Measurements from ENCODE around the gene ZNF398. TPM values are rescaled to one million over a fixed set of nuclear protein-coding genes. Genes with fewer than 3 reads are reported as not detected.

The ZNF398 gene
- total RNA-seq, 4 donors from 2014 or later = 16.8 to 24.4 (median 20.8) TPM

DNA sequence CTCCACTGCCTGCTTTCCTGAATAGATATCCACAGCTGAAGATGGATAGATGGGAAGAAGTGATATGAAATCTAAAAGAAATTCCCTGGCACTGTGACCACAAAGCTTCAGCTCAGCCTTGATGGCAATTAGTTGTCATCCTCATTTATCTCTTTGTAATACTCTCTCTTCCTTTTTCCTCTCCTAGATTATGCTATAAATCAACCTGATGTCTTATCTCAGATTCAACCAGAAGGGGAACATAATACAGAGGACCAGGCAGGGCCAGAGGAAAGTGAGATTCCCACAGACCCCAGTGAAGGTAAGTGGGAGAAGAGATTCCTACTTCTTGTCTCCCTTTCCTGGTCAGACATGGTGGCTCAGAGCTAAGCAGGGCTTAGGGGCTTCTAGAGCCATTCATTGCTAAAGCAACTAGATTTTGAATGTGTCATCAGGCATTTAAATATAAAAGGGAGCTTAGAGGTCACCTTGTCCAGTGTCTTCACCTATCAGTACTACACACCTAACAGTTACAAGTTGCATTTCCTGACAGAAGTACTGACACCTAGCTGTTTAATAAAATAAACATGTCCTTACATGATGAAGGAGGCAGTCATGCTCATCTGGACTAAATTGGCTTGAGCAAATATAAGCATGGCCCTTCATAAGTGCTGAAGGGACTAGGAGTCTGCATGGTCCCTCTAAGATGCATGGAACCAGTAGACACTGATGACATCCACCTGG lies 19.5 kb downstream of the ZNF398 start:
- H3K36me3 ChIP-seq = peaks cover 3 to 100% of the 10 kb centered on the region in 2 donors
- H3K4me3 ChIP-seq = no peak overlapping the region
- H3K4me1 ChIP-seq = no peaks in the 10 kb centered on the region
- no peak overlapping the region for H3K27ac ChIP-seq
- no peak for ATAC-seq
- TF ChIP-seq POLR2A (IDR thresholded peaks at IDR 0.05) (no peak), EP300 (IDR thresholded peaks at IDR 0.05) (no peak), POLR2AphosphoS5 (IDR thresholded peaks at IDR 0.05) (no peak)
- TF ChIP-seq, protein P1, sequence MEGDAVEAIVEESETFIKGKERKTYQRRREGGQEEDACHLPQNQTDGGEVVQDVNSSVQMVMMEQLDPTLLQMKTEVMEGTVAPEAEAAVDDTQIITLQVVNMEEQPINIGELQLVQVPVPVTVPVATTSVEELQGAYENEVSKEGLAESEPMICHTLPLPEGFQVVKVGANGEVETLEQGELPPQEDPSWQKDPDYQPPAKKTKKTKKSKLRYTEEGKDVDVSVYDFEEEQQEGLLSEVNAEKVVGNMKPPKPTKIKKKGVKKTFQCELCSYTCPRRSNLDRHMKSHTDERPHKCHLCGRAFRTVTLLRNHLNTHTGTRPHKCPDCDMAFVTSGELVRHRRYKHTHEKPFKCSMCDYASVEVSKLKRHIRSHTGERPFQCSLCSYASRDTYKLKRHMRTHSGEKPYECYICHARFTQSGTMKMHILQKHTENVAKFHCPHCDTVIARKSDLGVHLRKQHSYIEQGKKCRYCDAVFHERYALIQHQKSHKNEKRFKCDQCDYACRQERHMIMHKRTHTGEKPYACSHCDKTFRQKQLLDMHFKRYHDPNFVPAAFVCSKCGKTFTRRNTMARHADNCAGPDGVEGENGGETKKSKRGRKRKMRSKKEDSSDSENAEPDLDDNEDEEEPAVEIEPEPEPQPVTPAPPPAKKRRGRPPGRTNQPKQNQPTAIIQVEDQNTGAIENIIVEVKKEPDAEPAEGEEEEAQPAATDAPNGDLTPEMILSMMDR (IDR thresholded peaks at IDR 0.05) = no peak
- no peaks in the 10 kb centered on the region for H3K27me3 ChIP-seq
- no peaks in the 10 kb centered on the region for H3K9me3 ChIP-seq

DNA sequence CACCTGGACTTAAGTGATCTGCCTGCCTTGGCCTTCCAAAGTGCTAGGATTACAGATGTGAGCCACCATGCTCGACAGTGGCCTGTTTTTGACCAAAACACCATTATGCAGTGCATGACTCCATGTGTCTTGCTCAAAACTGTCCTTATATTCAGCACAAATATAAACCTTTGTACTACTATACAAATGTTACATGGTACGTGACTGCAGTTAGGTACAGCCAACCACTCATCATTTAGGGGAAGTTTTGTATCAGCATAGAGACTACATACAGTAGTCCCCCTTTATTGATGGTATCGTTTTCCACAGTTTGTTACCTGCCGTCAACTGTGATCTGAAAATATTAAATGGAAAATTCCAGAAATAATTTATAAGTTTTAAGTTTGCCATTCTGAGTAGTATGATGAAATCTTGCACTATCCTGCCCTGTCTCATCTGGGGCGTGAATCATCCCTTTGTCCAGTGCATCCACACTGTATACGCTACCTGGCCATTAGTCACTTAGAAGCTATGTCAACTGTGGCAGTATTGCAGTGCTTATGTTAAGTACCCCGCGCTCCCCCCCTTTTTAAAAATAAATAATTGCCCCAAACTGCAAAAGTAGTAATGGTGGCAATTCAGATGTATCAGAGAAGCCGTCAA lies 24.8 kb downstream of the ZNF398 start:
- Histone ChIP-seq H3K4me3 (no peak overlapping the region), H3K27ac (no peak overlapping the region), H3K9me3 (no peaks in the 10 kb centered on the region), H3K27me3 (no peaks in the 10 kb centered on the region), H3K4me1 (no peaks in the 10 kb centered on the region), H3K36me3 (peaks cover 3 to 84% of the 10 kb centered on the region in 2 donors)
- WGBS, 2 donors (ENCODE audit: low coverage in 1 of 2) = 81 to 85% methylated on average over 6 to 9 of the region's 9 CpGs
- TF ChIP-seq, protein P1 (IDR thresholded peaks at IDR 0.05) = no peak
- TF ChIP-seq POLR2AphosphoS5 (IDR thresholded peaks at IDR 0.05) = no peak
- TF ChIP-seq EP300 (IDR thresholded peaks at IDR 0.05) = no peak
- no peak for TF ChIP-seq POLR2A (IDR thresholded peaks at IDR 0.05)
- ATAC-seq = no peak

DNA sequence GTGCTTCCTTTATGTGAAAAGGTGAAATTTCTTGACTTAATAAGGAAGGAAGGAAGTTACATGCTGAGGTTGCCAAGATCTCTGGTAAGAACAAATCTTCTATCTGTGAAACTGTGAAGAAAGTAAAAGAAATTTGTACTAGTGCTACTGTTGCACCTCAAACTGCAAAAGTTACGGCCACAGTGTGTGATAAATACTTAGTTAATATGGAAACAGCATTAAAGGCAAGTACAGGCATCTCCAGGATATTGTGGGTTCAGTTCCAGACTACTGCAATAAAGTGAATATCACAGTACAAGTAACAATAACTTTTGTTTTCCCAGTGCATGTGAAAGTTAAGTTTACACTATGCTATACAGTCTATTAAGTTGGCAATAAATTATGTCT lies 25.3 kb downstream of the ZNF398 start:
- 90 to 100% methylated on average over 1 of the region's 1 CpG for WGBS, 2 donors (ENCODE audit: low coverage in 1 of 2)
- Histone ChIP-seq H3K27ac (no peak overlapping the region), H3K36me3 (peaks cover 3 to 84% of the 10 kb centered on the region in 2 donors), H3K4me3 (no peak overlapping the region), H3K4me1 (no peaks in the 10 kb centered on the region), H3K27me3 (no peaks in the 10 kb centered on the region), H3K9me3 (no peaks in the 10 kb centered on the region)
- TF ChIP-seq POLR2AphosphoS5 (IDR thresholded peaks at IDR 0.05) (no peak), POLR2A (IDR thresholded peaks at IDR 0.05) (no peak), EP300 (IDR thresholded peaks at IDR 0.05) (no peak)
- TF ChIP-seq, protein P1 (IDR thresholded peaks at IDR 0.05) = no peak
- no peak for ATAC-seq

DNA sequence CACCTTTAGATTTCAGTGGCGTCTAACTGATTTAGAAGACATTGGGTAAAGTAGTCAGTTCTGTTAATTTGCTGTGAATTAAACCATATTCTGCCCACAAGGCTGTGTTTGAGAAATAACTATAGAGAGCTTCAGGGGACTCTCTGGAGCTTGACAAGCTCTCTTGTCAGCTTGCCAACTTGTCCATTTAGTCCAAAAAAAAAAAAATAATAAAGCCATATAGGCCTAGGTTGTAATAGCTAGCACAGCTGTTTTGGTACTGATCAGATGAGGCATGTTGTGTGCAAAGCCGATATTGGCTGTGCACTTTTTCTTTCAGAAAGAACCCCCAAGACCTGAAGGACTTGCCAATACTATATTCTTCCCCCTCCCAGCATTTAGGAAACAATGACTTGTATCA lies 27.9 kb downstream of the ZNF398 start:
- Histone ChIP-seq H3K9me3 (no peaks in the 10 kb centered on the region), H3K27ac (no peak overlapping the region), H3K27me3 (no peaks in the 10 kb centered on the region), H3K36me3 (peaks cover 0 to 84% of the 10 kb centered on the region in 2 donors), H3K4me1 (peaks cover 0 to 4% (median 0%) of the 10 kb centered on the region in 3 donors), H3K4me3 (no peak overlapping the region)
- WGBS, 2 donors (ENCODE audit: low coverage in 1 of 2) = 69% methylated on average over 2 of the region's 2 CpGs; no CpG with 5 or more reads in 1 of the 2 donors
- no peak for ATAC-seq
- TF ChIP-seq, protein P1 (IDR thresholded peaks at IDR 0.05) = no peak
- no peak for TF ChIP-seq EP300 (IDR thresholded peaks at IDR 0.05)
- no peak for TF ChIP-seq POLR2A (IDR thresholded peaks at IDR 0.05)
- TF ChIP-seq POLR2AphosphoS5 (IDR thresholded peaks at IDR 0.05) = no peak

DNA sequence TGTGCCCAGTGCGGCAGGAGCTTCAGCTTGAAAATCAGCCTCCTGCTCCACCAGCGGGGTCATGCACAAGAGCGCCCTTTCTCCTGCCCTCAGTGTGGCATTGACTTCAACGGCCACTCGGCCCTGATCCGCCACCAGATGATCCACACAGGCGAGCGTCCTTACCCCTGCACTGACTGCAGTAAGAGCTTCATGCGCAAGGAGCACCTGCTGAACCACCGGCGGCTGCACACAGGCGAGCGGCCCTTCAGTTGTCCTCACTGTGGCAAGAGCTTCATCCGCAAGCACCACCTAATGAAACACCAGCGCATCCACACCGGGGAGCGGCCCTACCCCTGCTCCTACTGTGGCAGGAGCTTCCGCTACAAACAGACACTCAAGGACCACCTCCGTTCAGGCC lies 32.0 kb downstream of the ZNF398 start:
- Histone ChIP-seq H3K4me1 (peaks cover 0 to 20% (median 7%) of the 10 kb centered on the region in 3 donors), H3K36me3 (peaks cover 0 to 68% of the 10 kb centered on the region in 2 donors), H3K4me3 (no peak overlapping the region), H3K27ac (no peak overlapping the region), H3K27me3 (no peaks in the 10 kb centered on the region), H3K9me3 (no peaks in the 10 kb centered on the region)
- no peak for ATAC-seq
- WGBS, 2 donors (ENCODE audit: low coverage in 1 of 2) = no CpG with 5 or more reads among the region's 19 CpGs
- no peak for TF ChIP-seq POLR2AphosphoS5 (IDR thresholded peaks at IDR 0.05)
- TF ChIP-seq POLR2A (IDR thresholded peaks at IDR 0.05) = no peak
- no peak for TF ChIP-seq EP300 (IDR thresholded peaks at IDR 0.05)
- TF ChIP-seq, protein P1 (IDR thresholded peaks at IDR 0.05) = no peak

Measured in gastroesophageal sphincter (tissue), 4 donors.